Activated naive CD8-positive, alpha-beta T cell treated with anti-CD3 and anti-CD28 coated beads, Interleukin-2, amount 10 ng/mL, durations not matched to agents 7 days and 5 days (primary cell): ENCODE results near the gene ADAP1. TPM values are rescaled to one million over a fixed set of nuclear protein-coding genes. Genes with fewer than 3 reads are reported as not detected.

Experiments
- ATAC-seq: fragments of 150-1000 bp; cut with Tn5 transposase; one replicate; pipeline ENCODE4 v1.10.0; 2021; ENCODE audit warnings: low read depth, moderate library complexity
- POLR2A ChIA-PET: fragments of 350-600 bp; sonication (Branson Sonifier 250); formaldehyde crosslinking; loops from one replicate; lab custom pipeline; 2021; ENCODE audit warnings: antibody characterized with exemption; lab: Charles Lee
- DNase-seq: peaks from one replicate; pipeline ENCODE4 v3.0.0; 2021
- H3K27ac Mint-ChIP-seq: one replicate; pipeline ENCODE4 v1.8.0; 2022; ENCODE audit warnings: mild to moderate bottlenecking, mixed read lengths
- H3K27me3 Mint-ChIP-seq: one replicate; pipeline ENCODE4 v1.8.0; 2022; ENCODE audit warnings: mild to moderate bottlenecking, moderate library complexity, mixed read lengths
- H3K36me3 Mint-ChIP-seq: one replicate; pipeline ENCODE4 v1.8.0; 2021; ENCODE audit warnings: mild to moderate bottlenecking, mixed read lengths
- H3K4me1 Mint-ChIP-seq: one replicate; pipeline ENCODE4 v1.8.0; 2021; ENCODE audit warnings: mixed read lengths
- H3K4me3 Mint-ChIP-seq: one replicate; pipeline ENCODE4 v1.8.0; 2022; ENCODE audit warnings: mild to moderate bottlenecking, moderate library complexity, mixed read lengths
- H3K9me3 Mint-ChIP-seq: one replicate; pipeline ENCODE4 v1.8.0; 2021; ENCODE audit warnings: mixed read lengths
- total RNA-seq, 2 experiments: library from RNA; stranded (reverse); gene quantifications; one replicate each; pipeline ENCODE4 v1.2.3, GENCODE V29; 2021

Gene ADAP1
- total RNA-seq, 2 experiments from 2014 or later = 25.0 to 29.8 TPM

DNA sequence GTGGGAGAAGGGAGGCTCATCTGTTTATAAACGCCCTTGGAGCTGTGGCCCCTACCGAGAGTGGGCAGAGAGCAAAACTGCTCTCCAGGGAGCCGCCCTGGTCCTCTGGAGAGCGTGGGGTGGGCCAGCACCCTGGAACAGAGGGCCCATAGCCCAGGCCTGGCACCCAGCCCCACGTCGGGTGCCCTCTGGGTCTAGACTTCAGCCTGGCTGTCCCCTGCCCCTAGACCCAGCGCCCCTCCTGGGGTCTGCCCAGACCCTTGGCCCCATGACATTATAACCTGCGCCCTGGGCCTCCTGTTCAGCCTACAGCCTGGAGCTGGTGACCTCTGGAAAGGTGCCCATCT lies 53.5 kb downstream of the ADAP1 start:
- Mint-ChIP-seq H3K27me3 (no peaks in the 10 kb centered on the region), H3K9me3 (no peaks in the 10 kb centered on the region), H3K36me3 (peaks cover 4% of the 10 kb centered on the region), H3K4me3 (no peak overlapping the region), H3K4me1 (no peaks in the 10 kb centered on the region), H3K27ac (no peak overlapping the region)
- POLR2A ChIA-PET = interaction anchor here (1.2 kb wide), 1 partner anchor 145 kb away, joined by 3 read pairs; no protein-coding TSS in a partner anchor
- ATAC-seq (no peak), DNase-seq (no peak)

DNA sequence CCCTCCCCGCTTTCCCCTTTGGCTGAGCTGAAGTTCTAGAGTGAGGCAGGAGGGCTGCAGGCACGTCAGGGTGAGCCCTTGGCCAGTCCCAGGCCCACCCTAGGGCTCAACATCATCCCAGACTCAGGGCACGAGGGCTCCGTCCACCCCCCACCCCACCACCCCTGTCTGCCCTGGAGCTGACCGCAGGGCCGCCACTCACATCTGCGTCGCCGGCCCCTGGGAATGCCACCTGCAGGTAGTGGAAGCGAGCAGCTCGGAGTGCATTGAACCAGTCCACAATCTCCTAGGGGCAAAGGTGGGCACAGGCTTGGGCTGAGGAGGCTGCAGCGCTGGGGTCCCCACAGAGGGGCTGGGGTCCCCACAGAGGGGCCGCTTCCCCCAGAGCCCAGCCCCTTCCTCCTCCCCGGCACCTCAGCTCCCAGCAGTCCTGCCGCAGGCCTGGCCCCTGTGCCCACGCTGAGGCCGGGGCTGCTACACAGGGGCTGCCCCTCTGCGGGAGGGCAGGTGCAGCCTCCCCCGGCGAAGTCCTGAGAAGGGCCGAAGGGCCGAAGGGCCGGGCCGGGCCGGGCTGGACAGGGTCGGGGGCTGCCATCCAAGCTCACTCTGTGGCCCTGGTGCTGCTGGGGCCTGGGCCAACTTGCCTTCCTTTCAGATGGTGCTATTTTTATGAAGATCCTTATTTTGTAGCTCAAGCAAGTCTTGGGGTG lies 54.0 kb downstream of the ADAP1 start:
- Mint-ChIP-seq H3K4me3 (no peak overlapping the region), H3K9me3 (no peaks in the 10 kb centered on the region), H3K27me3 (no peaks in the 10 kb centered on the region), H3K27ac (no peak overlapping the region), H3K4me1 (no peaks in the 10 kb centered on the region), H3K36me3 (peaks cover 4% of the 10 kb centered on the region)
- DNase-seq (no peak), ATAC-seq (no peak)
- POLR2A ChIA-PET = interaction anchor here (0.6 kb wide), 1 partner anchor 21 kb away, joined by 4 read pairs; no protein-coding TSS in a partner anchor

DNA sequence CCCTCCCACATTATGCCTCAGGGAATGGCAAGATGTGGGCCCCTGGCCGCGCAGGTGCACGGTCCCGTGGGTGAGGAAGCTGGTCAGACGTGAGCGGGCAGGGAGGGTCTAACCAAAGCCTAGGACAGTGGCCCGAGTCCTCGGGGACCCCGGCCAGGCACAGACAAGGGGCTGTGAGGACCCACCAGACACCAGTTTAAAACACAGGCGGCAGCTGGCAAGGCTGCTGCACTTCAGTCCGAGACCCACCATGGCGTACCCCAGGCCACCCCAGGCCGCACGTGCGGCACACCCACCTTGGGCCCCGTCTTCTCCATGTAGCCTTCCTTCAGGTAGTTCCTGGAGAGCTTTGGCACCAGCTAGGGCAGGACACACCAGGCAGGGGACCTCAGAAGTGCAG lies 54.7 kb downstream of the ADAP1 start:
- Mint-ChIP-seq H3K36me3 (peaks cover 7% of the 10 kb centered on the region), H3K4me1 (no peaks in the 10 kb centered on the region), H3K9me3 (no peaks in the 10 kb centered on the region), H3K27ac (no peak overlapping the region), H3K27me3 (no peaks in the 10 kb centered on the region), H3K4me3 (no peak overlapping the region)
- no peak for DNase-seq
- ATAC-seq = no peak
- POLR2A ChIA-PET = no interaction called here

DNA sequence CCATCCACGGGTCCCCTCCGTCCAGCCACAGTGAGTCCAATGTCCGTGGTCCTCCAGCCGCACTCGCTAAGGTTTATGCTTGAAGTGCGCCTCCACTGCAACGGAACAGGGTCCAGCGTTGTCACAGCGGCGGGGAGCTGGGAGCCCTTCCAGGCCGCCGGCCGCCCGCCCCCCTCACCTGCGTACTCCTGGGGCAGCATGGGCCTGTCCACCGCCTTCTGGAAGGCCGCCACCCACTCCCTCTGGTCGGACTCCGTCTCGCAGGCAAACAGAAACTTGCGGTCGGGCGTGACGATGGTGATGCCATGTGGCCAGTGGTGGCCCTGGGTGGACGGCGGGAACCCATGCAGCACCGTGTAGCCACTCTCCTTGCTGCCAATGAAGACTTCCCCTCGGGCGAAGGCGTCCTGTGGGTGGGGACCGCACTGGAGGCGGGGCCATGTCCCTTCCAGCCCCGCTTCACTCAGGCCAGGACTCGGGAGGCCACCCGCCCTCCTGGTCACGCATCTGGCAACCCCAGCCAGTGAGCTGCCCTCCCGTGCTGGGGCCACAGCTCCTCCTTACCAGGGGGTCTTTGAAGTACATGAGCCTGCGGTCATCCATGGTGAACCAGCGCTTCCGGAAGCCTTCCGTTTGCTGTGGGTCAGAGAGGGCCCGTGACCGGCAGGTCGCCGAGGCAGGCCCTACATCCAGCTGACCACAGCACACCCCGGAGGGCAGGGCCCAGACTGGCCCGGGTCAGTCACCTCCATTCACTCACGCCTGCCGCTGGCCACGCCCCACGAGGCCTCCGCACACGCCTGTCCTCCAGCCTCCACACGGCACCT lies 55.4 kb downstream of the ADAP1 start:
- DNase-seq (no peak), ATAC-seq (no peak)
- H3K27ac Mint-ChIP-seq = no peak overlapping the region
- no peaks in the 10 kb centered on the region for H3K27me3 Mint-ChIP-seq
- no peak overlapping the region for H3K4me3 Mint-ChIP-seq
- peaks cover 9% of the 10 kb centered on the region for H3K36me3 Mint-ChIP-seq
- H3K9me3 Mint-ChIP-seq = no peaks in the 10 kb centered on the region
- POLR2A ChIA-PET = no interaction called here
- H3K4me1 Mint-ChIP-seq = no peaks in the 10 kb centered on the region

DNA sequence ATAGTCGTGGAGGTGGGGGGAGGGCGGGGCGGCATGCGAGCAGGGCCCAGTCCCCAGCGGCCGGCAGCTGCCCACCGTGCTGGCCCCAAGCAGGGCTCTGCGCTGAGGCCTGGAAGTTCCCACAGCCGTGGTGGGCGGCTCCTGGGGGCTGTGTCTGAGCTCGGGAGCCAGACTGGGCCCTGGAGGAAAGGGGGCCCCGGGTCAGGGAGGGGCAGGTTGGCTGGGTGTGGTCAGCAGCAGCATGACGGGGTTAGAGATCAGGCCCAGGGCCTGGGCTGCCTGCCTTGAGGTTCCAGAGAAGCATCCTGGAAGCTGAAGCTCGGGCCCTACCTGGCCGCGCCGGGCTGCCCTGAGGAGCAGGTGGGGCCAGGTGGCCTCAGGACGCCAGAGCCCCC lies 56.0 kb downstream of the ADAP1 start:
- Mint-ChIP-seq H3K27ac (no peak overlapping the region), H3K4me1 (no peaks in the 10 kb centered on the region), H3K4me3 (no peak overlapping the region), H3K27me3 (no peaks in the 10 kb centered on the region), H3K36me3 (peaks cover 11% of the 10 kb centered on the region), H3K9me3 (no peaks in the 10 kb centered on the region)
- DNase-seq (no peak), ATAC-seq (no peak)
- POLR2A ChIA-PET = no interaction called here

DNA sequence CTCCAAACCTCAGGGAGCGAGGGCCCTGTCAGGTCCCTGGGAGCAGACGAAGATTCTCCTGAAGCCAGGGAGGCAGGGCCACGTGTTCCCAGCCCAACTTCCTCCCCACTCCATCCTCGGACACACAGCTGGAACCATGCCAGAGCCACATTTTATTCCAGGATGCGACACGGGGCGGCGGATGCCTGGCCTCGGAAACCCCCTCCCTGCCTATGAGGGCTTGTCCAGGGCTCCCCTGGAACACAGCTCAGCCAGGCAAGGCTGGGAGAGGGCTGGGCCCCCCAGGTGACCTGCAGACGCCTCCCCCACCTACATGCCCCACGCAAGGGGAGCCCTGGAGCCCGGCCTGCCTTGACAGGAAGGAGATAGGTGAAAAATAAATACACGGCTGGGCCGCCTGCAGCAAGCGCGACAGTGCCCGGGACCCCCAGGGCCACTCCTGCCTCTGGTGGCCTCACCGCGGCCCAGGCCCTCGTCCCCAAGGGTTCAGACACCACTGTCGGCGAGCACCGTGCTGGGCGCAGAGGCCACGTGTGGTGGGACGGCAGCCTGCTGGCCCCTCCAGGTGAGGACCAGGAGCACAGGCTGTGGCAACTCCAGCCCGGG lies 56.6 kb downstream of the ADAP1 start:
- POLR2A ChIA-PET = no interaction called here
- H3K27me3 Mint-ChIP-seq = no peaks in the 10 kb centered on the region

DNA sequence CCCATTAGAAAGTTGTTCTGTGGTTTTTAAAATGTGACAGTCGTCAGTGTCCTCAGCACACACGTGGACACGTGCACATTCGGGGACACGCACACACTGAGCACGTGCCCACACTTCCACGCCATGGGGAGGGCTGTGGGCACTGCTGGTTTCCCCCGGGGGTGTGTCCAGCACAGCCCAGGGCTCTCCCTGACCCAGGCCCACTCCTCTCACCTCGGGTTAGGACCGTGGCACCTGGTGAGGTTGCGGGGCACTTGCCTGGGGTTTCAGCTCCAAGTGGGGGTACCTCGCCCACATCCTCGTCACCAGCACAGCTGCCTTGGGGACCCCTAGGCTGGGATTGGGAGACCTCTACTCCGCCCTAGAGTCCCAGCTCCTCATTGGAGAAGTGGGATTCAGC lies 57.4 kb downstream of the ADAP1 start:
- H3K27ac Mint-ChIP-seq = no peak overlapping the region
- no peaks in the 10 kb centered on the region for H3K9me3 Mint-ChIP-seq
- DNase-seq (no peak), ATAC-seq (no peak)
- H3K27me3 Mint-ChIP-seq = no peaks in the 10 kb centered on the region
- H3K4me1 Mint-ChIP-seq = no peaks in the 10 kb centered on the region
- H3K36me3 Mint-ChIP-seq = peaks cover 24% of the 10 kb centered on the region
- H3K4me3 Mint-ChIP-seq = no peak overlapping the region
- POLR2A ChIA-PET = no interaction called here

More for the DNA sequence above, 56.6 kb downstream of the ADAP1 start:
- DNase-seq = no peak
- Mint-ChIP-seq H3K4me3 (no peak overlapping the region), H3K36me3 (peaks cover 16% of the 10 kb centered on the region), H3K9me3 (no peaks in the 10 kb centered on the region), H3K4me1 (no peaks in the 10 kb centered on the region), H3K27ac (no peak overlapping the region)
- ATAC-seq = no peak

DNA sequence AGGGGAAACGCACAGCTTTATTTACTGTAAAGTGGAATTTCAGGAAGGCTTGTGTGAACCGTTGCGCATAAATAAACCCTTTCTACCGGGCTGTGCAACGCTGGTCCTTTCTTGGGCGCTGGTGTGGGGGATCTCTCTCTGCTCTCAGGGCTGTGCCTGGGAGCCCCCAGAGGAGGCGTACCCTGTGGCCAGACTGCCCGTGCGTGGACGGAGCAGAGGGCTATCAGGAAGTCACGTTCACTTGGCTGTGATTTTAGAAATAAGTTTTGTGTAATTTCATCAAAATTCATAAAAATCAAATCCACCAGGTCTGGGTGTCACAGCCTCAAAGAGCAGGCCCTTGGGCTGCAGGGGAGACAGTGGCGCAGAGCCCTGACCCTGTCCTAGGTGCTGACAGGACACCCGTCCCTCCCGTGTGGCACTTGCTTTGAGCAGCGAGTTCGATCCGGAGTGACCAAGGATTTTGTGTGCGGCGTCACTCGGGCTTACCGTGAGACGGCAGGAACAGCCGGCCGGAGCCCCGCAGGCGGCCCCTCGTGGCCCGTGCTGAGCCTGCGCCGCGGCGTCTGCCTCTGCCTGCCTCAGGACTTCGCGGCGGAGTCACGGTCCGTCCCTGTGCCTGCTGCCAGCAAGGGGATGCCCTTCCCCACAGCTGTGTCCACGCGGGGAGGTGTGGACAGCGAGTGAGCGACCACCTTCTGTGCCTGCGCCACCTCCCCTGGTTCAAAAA lies 58.0 kb downstream of the ADAP1 start:
- H3K36me3 Mint-ChIP-seq = peaks cover 24% of the 10 kb centered on the region
- ATAC-seq (no peak), DNase-seq (no peak)
- no peaks in the 10 kb centered on the region for H3K27me3 Mint-ChIP-seq
- H3K27ac Mint-ChIP-seq = no peak overlapping the region
- H3K4me1 Mint-ChIP-seq = no peaks in the 10 kb centered on the region
- no peak overlapping the region for H3K4me3 Mint-ChIP-seq
- POLR2A ChIA-PET = no interaction called here
- H3K9me3 Mint-ChIP-seq = no peaks in the 10 kb centered on the region

DNA sequence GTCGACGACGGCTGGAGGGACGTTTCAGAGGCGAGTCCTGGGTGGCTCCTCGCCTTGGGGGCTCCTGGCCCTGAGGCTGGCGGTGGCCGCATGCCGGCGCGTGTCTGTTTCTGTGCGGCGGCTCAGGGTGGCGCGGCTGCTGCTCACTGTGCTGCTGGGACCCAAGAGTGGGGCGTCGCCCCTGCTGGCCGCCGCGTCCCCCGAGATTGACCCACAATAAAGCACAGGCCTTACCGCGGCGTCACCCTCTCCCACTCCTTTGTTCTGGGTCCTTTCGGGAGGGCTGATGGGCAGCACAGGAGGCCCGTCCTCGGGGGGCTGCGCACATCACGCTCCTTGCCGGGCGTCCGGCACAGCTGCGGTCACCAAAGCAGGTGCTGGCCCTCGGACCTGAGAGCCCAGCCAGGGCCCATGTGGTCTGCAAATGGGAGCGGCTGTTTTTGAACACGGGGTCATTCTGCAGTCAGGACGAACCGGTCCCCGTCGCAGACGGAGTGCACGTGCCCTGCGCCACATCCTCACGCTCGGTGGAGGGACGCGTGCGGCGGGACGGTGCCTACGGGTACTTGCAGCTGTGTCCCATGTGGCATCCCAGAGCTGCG lies 58.9 kb downstream of the ADAP1 start:
- peaks cover 24% of the 10 kb centered on the region for H3K36me3 Mint-ChIP-seq
- H3K4me1 Mint-ChIP-seq = no peaks in the 10 kb centered on the region
- H3K4me3 Mint-ChIP-seq = no peak overlapping the region
- ATAC-seq = no peak
- no peaks in the 10 kb centered on the region for H3K9me3 Mint-ChIP-seq
- no peaks in the 10 kb centered on the region for H3K27me3 Mint-ChIP-seq
- no peak for DNase-seq
- no peak overlapping the region for H3K27ac Mint-ChIP-seq
- POLR2A ChIA-PET = no interaction called here

DNA sequence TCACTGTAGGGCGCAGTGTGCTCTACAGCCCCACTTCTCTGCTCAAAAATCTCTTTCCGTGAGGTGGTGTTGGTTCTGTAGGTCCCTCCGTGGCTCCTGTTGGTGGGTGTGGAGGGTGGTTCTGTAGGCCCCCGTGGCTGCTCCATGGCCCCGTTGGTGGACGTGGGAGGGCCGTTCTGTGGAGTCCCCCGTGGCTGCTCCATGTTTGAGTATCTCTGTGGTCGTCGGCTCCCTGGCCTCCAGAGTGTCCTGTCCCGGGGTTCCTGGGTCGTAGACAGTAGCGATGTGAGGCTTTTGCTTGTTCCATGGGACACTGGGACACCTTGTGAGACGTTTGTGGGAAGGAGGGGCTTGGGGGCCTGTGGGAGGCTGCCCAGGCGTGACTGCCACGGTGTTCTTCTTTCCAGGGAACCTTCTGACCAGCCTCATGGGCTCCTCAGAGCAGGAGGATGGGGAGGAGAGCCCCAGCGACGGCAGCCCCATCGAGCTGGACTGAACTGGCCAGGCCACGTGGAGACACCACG lies 59.5 kb downstream of the ADAP1 start:
- POLR2A ChIA-PET = no interaction called here
- H3K27ac Mint-ChIP-seq = no peak overlapping the region
- ATAC-seq = no peak
- no peaks in the 10 kb centered on the region for H3K4me1 Mint-ChIP-seq
- H3K4me3 Mint-ChIP-seq = no peak overlapping the region
- no peaks in the 10 kb centered on the region for H3K9me3 Mint-ChIP-seq
- H3K36me3 Mint-ChIP-seq = peaks cover 24% of the 10 kb centered on the region
- no peaks in the 10 kb centered on the region for H3K27me3 Mint-ChIP-seq
- no peak for DNase-seq

DNA sequence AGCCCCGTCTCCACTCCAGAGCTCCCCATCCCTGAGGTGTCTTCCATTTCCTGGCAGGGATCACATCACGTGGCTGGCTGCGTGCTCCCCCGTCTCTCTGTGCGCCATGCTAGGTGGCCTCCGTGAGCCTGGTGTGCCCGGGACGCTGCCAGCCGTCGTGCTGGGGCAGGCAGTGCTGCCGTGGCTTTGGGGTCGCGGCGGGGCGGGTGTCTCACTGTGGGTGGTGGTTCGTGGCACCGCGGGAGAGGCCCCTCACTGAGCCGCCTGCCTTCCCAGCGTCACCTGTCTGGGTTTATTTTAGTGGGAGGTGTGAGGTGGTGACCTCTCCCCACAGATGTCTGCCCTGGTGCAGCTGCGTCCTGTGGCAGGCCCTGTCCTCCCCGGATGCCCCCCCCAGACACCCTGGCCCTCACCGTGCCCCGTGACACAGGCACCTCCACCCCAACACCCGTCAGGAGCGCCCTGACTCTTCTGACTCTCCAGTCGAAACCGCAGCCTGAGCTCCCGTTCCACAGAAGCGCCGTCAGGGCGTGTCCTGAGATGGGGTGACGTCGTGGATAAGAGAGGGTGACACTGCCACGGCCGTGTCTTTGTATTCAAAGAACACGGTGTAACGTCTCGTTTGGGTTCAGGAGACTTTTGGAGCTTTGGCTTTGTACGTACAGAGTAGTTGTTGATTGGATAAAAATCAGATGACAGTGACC lies 60.2 kb downstream of the ADAP1 start:
- ATAC-seq = no peak
- no peak for DNase-seq
- no peaks in the 10 kb centered on the region for H3K4me1 Mint-ChIP-seq
- H3K4me3 Mint-ChIP-seq = no peak overlapping the region
- no peak overlapping the region for H3K27ac Mint-ChIP-seq
- no peaks in the 10 kb centered on the region for H3K9me3 Mint-ChIP-seq
- no peaks in the 10 kb centered on the region for H3K27me3 Mint-ChIP-seq
- H3K36me3 Mint-ChIP-seq = peaks cover 24% of the 10 kb centered on the region
- POLR2A ChIA-PET = no interaction called here

DNA sequence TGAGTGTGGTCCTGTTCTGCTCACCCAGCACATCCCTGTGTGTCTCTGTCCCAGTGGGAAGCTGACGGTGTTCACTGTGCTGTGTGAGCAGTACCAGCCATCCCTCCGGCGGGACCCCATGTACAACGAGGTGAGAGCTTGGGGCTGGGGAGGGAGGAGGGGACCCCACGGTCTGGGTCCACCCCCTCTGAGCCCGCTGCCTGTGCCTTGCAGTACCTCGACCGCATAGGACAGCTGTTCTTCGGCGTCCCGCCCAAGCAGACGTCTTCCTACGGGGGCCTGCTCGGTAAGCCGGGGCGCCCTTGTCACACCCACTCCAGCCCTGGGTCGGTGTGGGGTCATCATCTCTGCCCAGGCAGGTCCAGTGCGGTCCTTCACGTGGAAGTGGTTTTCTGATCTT lies 60.8 kb downstream of the ADAP1 start:
- ATAC-seq = no peak
- no peak overlapping the region for H3K27ac Mint-ChIP-seq
- H3K36me3 Mint-ChIP-seq = peaks cover 26% of the 10 kb centered on the region
- DNase-seq = no peak
- H3K27me3 Mint-ChIP-seq = no peaks in the 10 kb centered on the region
- H3K4me3 Mint-ChIP-seq = no peak overlapping the region
- no peaks in the 10 kb centered on the region for H3K9me3 Mint-ChIP-seq
- POLR2A ChIA-PET = no interaction called here
- H3K4me1 Mint-ChIP-seq = no peaks in the 10 kb centered on the region
